ENCODE data around the gene PIP4P1.

GRCh38 chr14:20498622-20499021 lies 37.4 kb upstream of the PIP4P1 start:
- TF ChIP-seq SUZ12 (IDR thresholded peaks at IDR 0.05) (no peak), SP1 (IDR thresholded peaks at IDR 0.05) (no peak), ELF4 (IDR thresholded peaks at IDR 0.05) (no peak), TARDBP (IDR thresholded peaks at IDR 0.05) (no peak), PKNOX1 (IDR thresholded peaks at IDR 0.05) (no peak), FOXK2 (IDR thresholded peaks at IDR 0.05) (no peak), FOXM1 (IDR thresholded peaks at IDR 0.05; ENCODE audit: borderline replicate concordance) (no peak), LEF1 (IDR thresholded peaks at IDR 0.05; ENCODE audit: borderline replicate concordance) (no peak), HDGF (IDR thresholded peaks at IDR 0.05; ENCODE audit: borderline replicate concordance) (no peak), BHLHE40 (IDR thresholded peaks at IDR 0.05; ENCODE audit: borderline replicate concordance) (no peak), NFRKB (IDR thresholded peaks at IDR 0.05) (no peak), ARNT (IDR thresholded peaks at IDR 0.05) (no peak), FOXA1 (IDR thresholded peaks at IDR 0.05) (no peak), ZNF384 (IDR thresholded peaks at IDR 0.05) (no peak)

Measured in HEK293T (cell line).